HepG2 (cell line): ENCODE measurements around the gene FEV. TPM values are rescaled to one million over a fixed set of nuclear protein-coding genes. Genes with fewer than 3 reads are reported as not detected.

Experiments used
- DDIT3 ChIP-seq: sonication (generic); formaldehyde crosslinking; IDR thresholded peaks from 2 replicates; pipeline ENCODE4 v1.4.0; 2020; ENCODE audit warnings: mild to moderate bottlenecking, missing genetic modification reagents
- GABPB1 ChIP-seq: IDR thresholded peaks from 2 replicates; pipeline ENCODE4 v1.6.1; 2016; ENCODE audit warnings: mild to moderate bottlenecking, missing genetic modification reagents, moderate library complexity, missing compliant biosample characterization
- GLI4 ChIP-seq: sonication (generic); formaldehyde crosslinking; IDR thresholded peaks from 2 replicates; pipeline ENCODE4 v1.5.1; 2020; ENCODE audit warnings: missing genetic modification reagents, mild to moderate bottlenecking, moderate library complexity, borderline replicate concordance
- HMGA1 ChIP-seq: sonication (generic); formaldehyde crosslinking; conservative IDR thresholded peaks from 2 replicates; pipeline ENCODE4 v1.4.0; 2020; ENCODE audit warnings: missing genetic modification reagents
- IRF1 ChIP-seq: sonication (generic); formaldehyde crosslinking; IDR thresholded peaks from 2 replicates; pipeline ENCODE4 v1.4.0; 2020; ENCODE audit warnings: low read depth, mild to moderate bottlenecking, missing genetic modification reagents
- IRF2 ChIP-seq: IDR thresholded peaks from 2 replicates; pipeline ENCODE4 v1.6.1; 2018; ENCODE audit warnings: missing genetic modification reagents, missing compliant biosample characterization
- IRF9 ChIP-seq: sonication (generic); formaldehyde crosslinking; IDR thresholded peaks from 2 replicates; pipeline ENCODE4 v1.8.0; 2022; ENCODE audit warnings: missing genetic modification reagents, mild to moderate bottlenecking, borderline replicate concordance
- KDM2A ChIP-seq: sonication (generic); formaldehyde crosslinking; IDR thresholded peaks from 2 replicates; pipeline ENCODE4 v1.4.0; 2020; ENCODE audit warnings: low read depth, missing genetic modification reagents, borderline replicate concordance
- KDM4B ChIP-seq: sonication (generic); formaldehyde crosslinking; IDR thresholded peaks from 2 replicates; pipeline ENCODE4 v1.4.0; 2020; ENCODE audit warnings: missing genetic modification reagents
- KLF9 ChIP-seq: IDR thresholded peaks from 2 replicates; pipeline ENCODE4 v1.6.1; 2016; ENCODE audit warnings: low read depth
- MBNL3 ChIP-seq: fragments of 250-450 bp; sonication (Bioruptor Pico); conservative IDR thresholded peaks from 2 replicates; pipeline ENCODE4 v1.8.0; 2022; ENCODE audit warnings: mild to moderate bottlenecking, inconsistent platforms
- NFKBIZ ChIP-seq: IDR thresholded peaks from 2 replicates; pipeline ENCODE4 v1.6.1; 2018; ENCODE audit warnings: missing genetic modification reagents, missing compliant biosample characterization
- RARA ChIP-seq: IDR thresholded peaks from 2 replicates; pipeline ENCODE4 v1.6.1; 2016; ENCODE audit warnings: missing genetic modification reagents, missing compliant biosample characterization
- SAP130 ChIP-seq: IDR thresholded peaks from 2 replicates; pipeline ENCODE4 v1.6.1; 2016; ENCODE audit warnings: low read depth
- TCF7 ChIP-seq: sonication (generic); IDR thresholded peaks from 2 replicates; pipeline ENCODE4 v1.6.1; 2016; ENCODE audit warnings: antibody characterized with exemption, low read depth
- ZNF251 ChIP-seq: sonication (generic); formaldehyde crosslinking; IDR thresholded peaks from 2 replicates; pipeline ENCODE4 v1.9.0; 2021; ENCODE audit warnings: mild to moderate bottlenecking, missing genetic modification reagents
- ZNF264 ChIP-seq: sonication (generic); formaldehyde crosslinking; IDR thresholded peaks from 2 replicates; pipeline ENCODE4 v1.4.0; 2020; ENCODE audit warnings: missing genetic modification reagents
- ZNF383 ChIP-seq: sonication (generic); formaldehyde crosslinking; IDR thresholded peaks from 2 replicates; pipeline ENCODE4 v1.4.0; 2020; ENCODE audit warnings: missing genetic modification reagents, mild to moderate bottlenecking, borderline replicate concordance
- ZNF496 ChIP-seq: sonication (generic); formaldehyde crosslinking; IDR thresholded peaks from 2 replicates; pipeline ENCODE4 v1.8.1; 2023; ENCODE audit warnings: mild to moderate bottlenecking, moderate library complexity, missing genetic modification reagents; ENCODE audit not compliant: insufficient replicate concordance
- ZNF543 ChIP-seq: sonication (generic); formaldehyde crosslinking; IDR thresholded peaks from 2 replicates; pipeline ENCODE4 v1.4.0; 2020; ENCODE audit warnings: mild to moderate bottlenecking, missing genetic modification reagents
- ZSCAN25 ChIP-seq: sonication (generic); formaldehyde crosslinking; IDR thresholded peaks from 2 replicates; pipeline ENCODE4 v1.8.0; 2022; ENCODE audit warnings: mild to moderate bottlenecking, missing genetic modification reagents
- polyA plus RNA-seq, 8 experiments: library from polyadenylated mRNA; depleted of rRNA in 3 of 8; stranded (reverse) in 7 of 8; unstranded in 1 of 8; fragments of >200 nt; fragmentation: Illumina TruSeq in 4 of 8; extraction: Trizol in 4 of 8; gene quantifications; 2 replicates each; pipeline versions ENCODE4 v1.2.1 to v1.2.3, GENCODE V29; 2011 to 2016; ENCODE audit warnings: low read depth in 4 of 8, missing spikeins in 1 of 8, mixed read lengths in 1 of 8; ENCODE audit not compliant: insufficient read depth in 1 of 8
- total RNA-seq, 5 experiments: library from RNA; depleted of rRNA; stranded (reverse); fragments of >200 nt; fragmentation: Illumina TruSeq; extraction: Trizol; gene quantifications; 2 replicates each; pipeline ENCODE4 v1.2.3, GENCODE V29; 2016; ENCODE audit warnings: low read depth in 1 of 5
- TF ChIP-seq, protein P1 (sequence below): IDR thresholded peaks from 2 replicates; pipeline ENCODE4 v1.6.1; 2016; ENCODE audit warnings: mild to moderate bottlenecking, missing biosample characterization, missing genetic modification reagents
- TF ChIP-seq, protein P2 (sequence below): sonication (generic); formaldehyde crosslinking; IDR thresholded peaks from 2 replicates; pipeline ENCODE4 v1.5.1; 2020; ENCODE audit warnings: missing genetic modification reagents, mild to moderate bottlenecking, borderline replicate concordance

The FEV gene
- total and polyA plus RNA-seq, 2 of the 13 experiments (the other 11 are each of a cell fraction or from before 2014, with no cell fraction given) = not detected

GRCh38 chr2:218995972-218996711, 11.2 kb upstream of the FEV start (continued):
- TF ChIP-seq IRF1 (CRISPR knock-in tag) (no peak), KDM4B (0 out of 2 replicates have a peak, but pooled peaks have one; percentile 29), IRF9 (CRISPR knock-in tag) (no peak; the same call in 1 of the 2 replicates), ZNF383 (CRISPR knock-in tag) (no peak), NFKBIZ (CRISPR knock-in tag) (0 out of 2 replicates have a peak, but pooled peaks have one; percentile 49), ZNF543 (CRISPR knock-in tag) (no peak), KLF9 (no peak), TCF7 (no peak), GLI4 (CRISPR knock-in tag) (no peak), ZSCAN25 (CRISPR knock-in tag) (peak; percentile 99), IRF2 (CRISPR knock-in tag) (0 out of 2 replicates have a peak, but pooled peaks have one; percentile 31), RARA (CRISPR knock-in tag) (no peak), ZNF251 (CRISPR knock-in tag) (no peak), SAP130 (CRISPR knock-in tag) (peak; percentile 46), MBNL3 (CRISPR knock-in tag) (no peak), DDIT3 (CRISPR knock-in tag) (no peak), ZNF264 (CRISPR knock-in tag) (no peak), GABPB1 (peak; percentile 70), HMGA1 (CRISPR knock-in tag) (no peak), KDM2A (CRISPR knock-in tag) (peak; percentile 95), ZNF496 (no peak)
- TF ChIP-seq, protein P1, sequence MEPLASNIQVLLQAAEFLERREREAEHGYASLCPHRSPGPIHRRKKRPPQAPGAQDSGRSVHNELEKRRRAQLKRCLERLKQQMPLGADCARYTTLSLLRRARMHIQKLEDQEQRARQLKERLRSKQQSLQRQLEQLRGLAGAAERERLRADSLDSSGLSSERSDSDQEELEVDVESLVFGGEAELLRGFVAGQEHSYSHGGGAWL (CRISPR knock-in tag) = no peak
- TF ChIP-seq, protein P2, sequence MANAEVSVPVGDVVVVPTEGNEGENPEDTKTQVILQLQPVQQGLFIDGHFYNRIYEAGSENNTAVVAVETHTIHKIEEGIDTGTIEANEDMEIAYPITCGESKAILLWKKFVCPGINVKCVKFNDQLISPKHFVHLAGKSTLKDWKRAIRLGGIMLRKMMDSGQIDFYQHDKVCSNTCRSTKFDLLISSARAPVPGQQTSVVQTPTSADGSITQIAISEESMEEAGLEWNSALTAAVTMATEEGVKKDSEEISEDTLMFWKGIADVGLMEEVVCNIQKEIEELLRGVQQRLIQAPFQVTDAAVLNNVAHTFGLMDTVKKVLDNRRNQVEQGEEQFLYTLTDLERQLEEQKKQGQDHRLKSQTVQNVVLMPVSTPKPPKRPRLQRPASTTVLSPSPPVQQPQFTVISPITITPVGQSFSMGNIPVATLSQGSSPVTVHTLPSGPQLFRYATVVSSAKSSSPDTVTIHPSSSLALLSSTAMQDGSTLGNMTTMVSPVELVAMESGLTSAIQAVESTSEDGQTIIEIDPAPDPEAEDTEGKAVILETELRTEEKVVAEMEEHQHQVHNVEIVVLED (CRISPR knock-in tag) = peak; percentile 21; the same call in 1 of the 2 replicates
